ENCODE data around the gene FEZ2.

GRCh38 chr2:36626071-36626470, 28.1 kb upstream of the FEZ2 start:
- TF ChIP-seq, protein P1, sequence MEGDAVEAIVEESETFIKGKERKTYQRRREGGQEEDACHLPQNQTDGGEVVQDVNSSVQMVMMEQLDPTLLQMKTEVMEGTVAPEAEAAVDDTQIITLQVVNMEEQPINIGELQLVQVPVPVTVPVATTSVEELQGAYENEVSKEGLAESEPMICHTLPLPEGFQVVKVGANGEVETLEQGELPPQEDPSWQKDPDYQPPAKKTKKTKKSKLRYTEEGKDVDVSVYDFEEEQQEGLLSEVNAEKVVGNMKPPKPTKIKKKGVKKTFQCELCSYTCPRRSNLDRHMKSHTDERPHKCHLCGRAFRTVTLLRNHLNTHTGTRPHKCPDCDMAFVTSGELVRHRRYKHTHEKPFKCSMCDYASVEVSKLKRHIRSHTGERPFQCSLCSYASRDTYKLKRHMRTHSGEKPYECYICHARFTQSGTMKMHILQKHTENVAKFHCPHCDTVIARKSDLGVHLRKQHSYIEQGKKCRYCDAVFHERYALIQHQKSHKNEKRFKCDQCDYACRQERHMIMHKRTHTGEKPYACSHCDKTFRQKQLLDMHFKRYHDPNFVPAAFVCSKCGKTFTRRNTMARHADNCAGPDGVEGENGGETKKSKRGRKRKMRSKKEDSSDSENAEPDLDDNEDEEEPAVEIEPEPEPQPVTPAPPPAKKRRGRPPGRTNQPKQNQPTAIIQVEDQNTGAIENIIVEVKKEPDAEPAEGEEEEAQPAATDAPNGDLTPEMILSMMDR (IDR thresholded peaks at IDR 0.05; ENCODE audit: low read depth, low read length): no peak
- no peak for TF ChIP-seq POLR2A (IDR thresholded peaks at IDR 0.05; ENCODE audit: extremely low read depth, insufficient read length)

Data from NB4 (cell line).